HCEC 1CT (cell line): ENCODE measurements around the gene EFCAB8.
"Not testable (repeated sequence)": the region's sequence is repeated elsewhere in the genome, so short reads cannot be mapped to it uniquely, and the experiment has no call there.

ENCODE experiments used
- DNase-seq: peaks from one replicate; pipeline ENCODE4 v3.0.0-alpha.2; 2017

The EFCAB8 gene

GRCh38 chr20:32841632-32842031, 17.1 kb upstream of the EFCAB8 start:
- no peak for DNase-seq

DNA sequence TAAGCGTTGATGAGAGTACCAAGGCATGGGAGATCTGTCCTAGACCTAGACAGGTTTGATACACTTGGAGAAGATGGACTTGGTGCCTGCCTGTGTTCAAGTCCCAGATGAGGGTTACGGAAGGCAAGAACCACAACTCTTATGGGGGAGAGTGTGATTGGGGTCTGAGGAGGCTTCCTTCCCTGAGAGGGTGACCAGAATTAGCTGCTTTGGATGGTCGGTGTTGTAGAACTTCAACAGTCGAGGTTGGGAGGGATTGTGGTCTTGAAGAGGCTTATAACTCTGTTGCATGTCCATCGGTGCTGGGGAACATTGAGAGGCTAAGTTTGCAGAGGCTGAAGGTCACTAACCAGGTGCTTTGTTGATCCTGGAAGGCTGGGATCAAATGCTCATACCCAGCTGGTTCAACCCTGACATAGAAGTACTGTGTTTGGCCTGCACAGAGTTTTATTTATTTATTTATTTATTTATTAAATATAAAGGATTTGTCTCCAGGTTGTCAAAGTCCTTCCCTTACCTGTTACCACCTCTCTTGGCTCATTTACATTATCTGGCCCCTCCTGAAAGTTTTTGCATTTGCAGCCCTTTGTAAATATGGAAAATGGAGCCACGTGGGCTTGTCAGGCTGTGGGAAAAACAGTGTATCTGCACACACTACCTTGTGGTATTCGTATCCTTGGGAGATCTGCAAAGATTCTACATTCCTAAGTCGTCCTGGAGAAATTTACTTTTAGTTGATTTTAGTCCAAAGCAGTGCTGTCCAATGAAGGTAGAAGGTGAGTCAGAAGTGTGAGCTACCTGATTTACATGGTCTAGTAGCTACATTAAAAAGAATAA, 15.8 kb upstream of the EFCAB8 start:
- no peak for DNase-seq

GRCh38 chr20:32845786-32846185, 12.9 kb upstream of the EFCAB8 start:
- DNase-seq: no peak

GRCh38 chr20:32846852-32847251, 11.9 kb upstream of the EFCAB8 start:
- DNase-seq: no peak

- no peak for DNase-seq
These were observed 10.8 kb upstream of the EFCAB8 start for GRCh38 chr20:32847964-32848363.

- DNase-seq: no peak
These were observed 9.9 kb upstream of the EFCAB8 start for GRCh38 chr20:32848846-32849245.

DNA sequence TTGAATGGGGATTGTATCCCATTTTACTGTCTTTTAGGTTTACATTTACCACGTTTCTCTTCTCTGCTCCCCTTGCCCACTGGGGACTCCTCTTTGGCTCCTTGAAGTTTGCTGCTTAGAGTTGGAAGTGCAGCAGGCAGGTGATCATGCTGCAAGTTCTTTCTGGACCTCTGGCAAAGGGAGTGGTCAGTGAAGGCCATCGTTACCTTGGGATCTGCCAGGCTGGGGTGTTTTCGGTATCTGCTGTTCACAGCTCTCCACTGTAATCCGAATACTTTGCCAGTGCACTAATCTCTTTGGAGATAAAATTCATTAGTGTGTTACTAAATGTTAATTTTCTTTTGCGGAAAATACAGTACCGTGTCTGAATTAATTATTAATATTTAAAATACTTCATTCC, 9.1 kb upstream of the EFCAB8 start:
- DNase-seq: no peak

DNA sequence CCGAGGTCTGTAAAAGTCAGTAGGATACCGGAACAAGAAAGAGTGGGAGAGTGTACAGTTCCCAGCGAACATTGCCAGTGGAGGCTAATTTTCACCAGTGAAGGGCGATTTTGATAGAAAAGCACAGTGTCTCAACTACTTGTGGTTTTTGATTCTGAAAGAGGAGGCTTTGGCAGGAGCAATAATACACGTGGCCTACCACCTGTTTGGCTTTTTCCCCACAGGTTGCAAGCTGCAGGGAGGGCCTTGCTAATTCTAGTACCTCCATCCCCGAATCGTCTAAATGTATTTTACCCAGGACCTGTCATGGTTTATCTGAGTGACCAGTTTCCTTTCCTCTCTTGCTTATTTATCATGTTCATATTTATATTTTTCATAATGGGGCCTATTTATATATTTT, 3.3 kb upstream of the EFCAB8 start:
- DNase-seq: no peak

DNA sequence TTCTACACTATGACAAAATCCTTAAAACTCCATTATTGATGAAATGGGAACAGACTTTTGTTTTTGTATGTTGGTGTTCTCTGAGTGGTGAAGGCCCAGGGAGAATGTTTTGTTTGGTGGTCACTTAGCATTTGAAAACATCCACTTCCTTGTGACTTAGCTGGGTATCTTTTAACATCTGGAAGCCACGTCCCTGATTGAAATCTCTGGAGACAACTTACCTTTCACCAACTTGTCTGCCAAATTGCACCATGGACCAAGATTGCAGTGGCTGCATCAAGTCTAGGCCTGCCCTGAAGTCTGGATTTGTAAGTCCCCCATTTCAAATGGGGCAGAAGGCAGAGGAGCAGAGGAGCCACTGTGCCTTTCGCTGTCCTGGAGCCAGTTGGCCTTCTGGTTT, 534 bp upstream of the EFCAB8 start:
- no peak for DNase-seq

DNA sequence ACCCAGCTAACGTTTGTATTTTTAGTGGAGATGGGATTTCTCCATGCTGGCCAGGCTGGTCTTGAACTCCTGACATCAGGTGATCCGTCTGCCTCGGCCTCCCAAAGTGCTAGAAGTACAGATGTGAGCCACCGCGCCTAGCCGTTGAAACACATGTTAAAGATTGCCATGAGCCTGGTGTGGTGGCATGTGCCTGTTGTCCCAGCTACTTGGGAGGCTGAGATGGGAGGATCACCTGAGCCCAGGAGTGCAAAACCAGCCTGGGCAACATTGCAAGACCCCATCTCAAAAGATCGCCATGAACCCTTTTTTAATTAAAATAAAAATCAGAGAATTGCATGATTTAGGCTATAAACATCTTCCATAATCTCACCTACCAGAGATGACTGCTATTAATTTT, 2.7 kb downstream of the EFCAB8 start:
- DNase-seq: no peak

- DNase-seq: no peak
These were observed 10.8 kb downstream of the EFCAB8 start for GRCh38 chr20:32869562-32869961.

DNA sequence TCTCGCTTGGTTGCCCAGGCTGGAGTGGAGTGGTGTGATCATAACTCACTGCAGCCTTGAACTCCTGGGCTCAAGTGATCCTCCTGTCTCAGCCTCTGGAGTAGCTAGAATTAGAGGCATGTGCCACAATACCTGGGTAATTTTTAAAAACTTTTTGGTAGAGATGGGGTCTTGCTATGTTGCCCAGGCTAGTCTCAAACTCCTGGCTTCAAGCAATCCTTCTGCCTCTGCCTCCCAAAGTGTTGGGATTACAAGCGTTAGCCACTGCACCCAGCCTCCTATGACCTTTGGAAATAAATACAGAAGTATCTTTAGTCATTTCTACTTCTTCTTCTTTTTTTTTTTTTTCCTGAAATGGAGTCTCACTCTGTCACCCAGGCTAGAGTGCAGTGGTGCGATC, 11.8 kb downstream of the EFCAB8 start:
- DNase-seq: not testable (repeated sequence)

- no peak for DNase-seq
These were observed 12.3 kb downstream of the EFCAB8 start for GRCh38 chr20:32870985-32871384.

DNA sequence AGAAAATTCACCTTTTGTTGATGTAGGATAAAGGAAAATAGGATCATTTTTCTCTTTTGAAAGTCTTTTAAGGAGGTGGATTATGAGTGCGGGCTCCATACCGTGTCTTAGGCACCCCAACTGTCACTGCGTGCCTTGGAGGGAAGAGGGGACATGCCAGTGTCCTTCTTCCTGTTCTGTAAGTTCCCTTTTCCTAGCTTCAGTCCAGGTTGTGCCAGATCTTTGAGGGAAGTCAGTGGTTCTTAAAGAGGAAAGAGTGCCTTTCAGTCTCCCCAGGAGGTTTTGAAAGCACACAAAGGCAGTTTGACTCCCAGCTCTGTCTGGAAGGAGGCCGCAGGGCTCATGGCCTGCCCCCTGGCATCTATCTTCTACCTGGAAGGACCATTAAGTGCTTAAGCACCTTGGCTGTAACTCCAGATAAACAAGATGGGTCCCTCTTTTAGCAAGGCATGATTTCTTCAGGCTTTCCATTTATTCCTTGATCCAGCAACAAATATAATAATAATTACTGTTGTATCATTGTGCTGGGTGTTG, 13.0 kb downstream of the EFCAB8 start:
- no peak for DNase-seq

- DNase-seq: no peak
These were observed 13.5 kb downstream of the EFCAB8 start for GRCh38 chr20:32872266-32872665.

- no peak for DNase-seq
These were observed 16.9 kb downstream of the EFCAB8 start for GRCh38 chr20:32875673-32876072.

GRCh38 chr20:32877507-32877906, 18.8 kb downstream of the EFCAB8 start:
- DNase-seq: peak; percentile 12

DNA sequence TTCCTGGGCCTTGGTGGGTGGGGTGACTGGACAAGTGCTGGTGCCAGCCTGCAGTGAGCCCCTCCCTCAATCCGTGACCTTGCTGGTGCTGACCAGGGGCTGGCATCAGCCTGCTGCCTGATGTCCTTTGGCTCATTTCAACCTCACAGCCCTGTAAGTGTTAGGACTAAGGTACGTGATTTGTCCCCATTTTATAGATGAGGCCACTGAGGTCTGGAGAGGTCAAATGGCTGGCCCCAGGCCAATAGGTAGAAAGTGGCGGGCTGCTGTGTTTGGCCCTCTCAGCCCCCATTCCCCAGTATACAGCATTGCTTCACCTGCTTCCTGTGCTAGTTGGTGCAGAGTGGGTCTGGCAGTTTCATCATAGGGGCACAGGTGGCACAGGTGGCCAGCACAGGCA, 20.1 kb downstream of the EFCAB8 start:
- no peak for DNase-seq

DNA sequence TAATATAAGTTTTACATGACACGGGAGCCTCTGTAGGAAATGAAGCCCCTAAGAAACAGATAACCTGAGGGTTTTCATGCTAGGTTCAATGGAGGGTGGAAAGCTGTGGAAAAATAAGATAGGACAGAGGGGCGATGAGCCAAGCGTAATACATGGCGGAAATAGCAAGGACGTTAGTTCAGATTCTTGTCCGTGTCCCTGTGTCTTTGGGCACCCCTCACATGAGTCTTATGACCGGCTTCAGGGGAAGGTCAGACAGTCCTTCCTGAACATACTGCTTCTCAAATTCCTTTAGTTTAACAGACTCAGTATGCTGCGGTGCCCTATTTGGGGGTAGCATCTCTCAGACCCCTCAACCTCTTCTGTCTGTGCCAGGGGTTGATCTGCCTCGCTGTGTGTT, 20.8 kb downstream of the EFCAB8 start:
- DNase-seq: no peak

- DNase-seq: no peak
These were observed 21.9 kb downstream of the EFCAB8 start for GRCh38 chr20:32880635-32881034.

GRCh38 chr20:32883081-32883480, 24.4 kb downstream of the EFCAB8 start:
- no peak for DNase-seq

GRCh38 chr20:32885185-32885584, 26.5 kb downstream of the EFCAB8 start:
- no peak for DNase-seq

DNA sequence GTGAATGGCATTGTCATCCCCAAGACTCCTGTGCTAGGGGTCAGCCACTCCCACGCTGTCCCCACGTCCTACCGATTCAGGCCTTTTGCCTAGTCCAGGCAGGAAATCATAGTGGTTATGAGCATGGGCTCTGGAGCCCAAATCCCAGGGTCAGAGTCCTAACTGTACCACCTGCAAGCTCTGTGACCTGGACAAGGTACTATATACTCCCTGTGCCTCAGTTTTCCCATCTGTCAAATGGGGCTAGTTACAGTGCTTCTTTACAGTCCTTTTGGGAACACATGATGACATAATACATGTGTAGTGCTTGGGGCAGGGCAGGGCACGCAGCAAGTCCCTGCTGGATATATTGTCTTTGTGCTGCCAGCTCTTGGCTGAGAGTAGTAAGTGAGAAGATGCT, 27.2 kb downstream of the EFCAB8 start:
- DNase-seq: no peak

DNA sequence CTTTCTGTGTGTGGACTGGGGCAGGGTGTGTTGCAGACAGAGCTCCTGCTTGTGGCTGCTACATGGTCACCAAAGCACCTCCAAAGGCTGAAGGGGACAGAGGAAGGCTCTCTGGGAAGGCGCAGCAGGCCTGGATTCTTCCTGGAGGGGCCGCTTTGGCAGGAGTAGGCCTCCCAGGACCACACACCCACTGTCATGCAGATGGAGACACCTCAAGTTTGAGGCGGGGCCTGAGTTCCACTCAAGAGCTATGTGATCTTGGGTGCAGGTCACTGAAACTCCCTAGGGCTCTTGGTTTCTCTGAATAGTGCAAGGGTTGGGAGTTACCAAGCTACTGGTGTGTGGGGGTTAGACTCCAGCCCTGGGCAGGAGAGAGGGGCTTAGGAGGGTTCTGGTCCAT, 27.9 kb downstream of the EFCAB8 start:
- DNase-seq: no peak

- DNase-seq: no peak
These were observed 28.8 kb downstream of the EFCAB8 start for GRCh38 chr20:32887492-32887891.
